ENCODE results near the gene IFITM10.

IFITM10 gene

DNA sequence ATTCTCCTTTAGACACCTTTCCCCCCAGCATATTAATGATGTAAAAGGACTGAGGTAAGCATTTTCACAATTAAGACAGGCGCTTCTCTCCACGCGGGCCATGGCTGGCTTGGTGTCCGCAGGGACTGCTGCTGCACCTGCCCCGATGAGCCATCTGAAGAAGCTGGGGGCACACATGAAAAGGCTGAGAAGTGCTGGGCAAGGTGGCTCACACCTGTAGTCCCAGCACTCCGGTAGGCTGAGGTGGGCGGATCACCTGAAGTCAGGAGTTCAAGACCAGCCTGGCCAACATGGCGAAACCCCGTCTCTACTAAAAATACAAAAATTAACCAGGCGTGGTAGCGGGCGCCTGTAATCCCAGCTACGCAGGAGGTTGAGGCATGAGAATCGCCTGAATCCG, 32.1 kb downstream of the IFITM10 start:
- no peak for TF ChIP-seq CTCF (IDR thresholded peaks at IDR 0.05; ENCODE audit: unreplicated experiment in 3 of 3)
- Mint-ChIP-seq H3K27ac (no peak overlapping the region), H3K4me1 (peaks cover 7% of the 10 kb centered on the region), H3K4me3 (no peak overlapping the region), H3K36me3 (ENCODE audit: low read depth) (no peaks in the 10 kb centered on the region), H3K9me3 (peaks cover 3% of the 10 kb centered on the region), H3K27me3 (ENCODE audit: low read depth) (peaks cover 20% of the 10 kb centered on the region)

DNA sequence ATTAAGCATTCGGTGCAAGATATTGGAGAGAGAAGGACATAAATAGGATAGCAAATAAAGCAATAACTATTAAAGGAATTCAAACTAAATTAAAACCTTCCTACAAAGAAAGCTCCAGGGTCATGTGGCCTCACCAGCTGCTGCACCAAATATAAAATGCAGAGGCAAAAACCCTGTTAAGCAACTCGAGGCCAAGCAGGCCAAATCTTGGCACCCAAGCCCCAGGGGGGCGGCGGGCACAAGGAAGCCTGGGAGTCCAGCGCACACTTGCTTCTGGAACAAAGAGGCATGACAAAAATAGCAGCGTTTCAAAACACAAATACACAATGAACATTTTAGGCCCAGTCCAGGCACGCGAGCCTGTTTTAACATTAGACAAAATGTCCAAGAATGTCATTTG, 32.6 kb downstream of the IFITM10 start:
- Mint-ChIP-seq H3K27ac (no peak overlapping the region), H3K9me3 (peaks cover 3% of the 10 kb centered on the region), H3K4me1 (peaks cover 7% of the 10 kb centered on the region), H3K36me3 (ENCODE audit: low read depth) (no peaks in the 10 kb centered on the region), H3K4me3 (no peak overlapping the region), H3K27me3 (ENCODE audit: low read depth) (peaks cover 24% of the 10 kb centered on the region)
- TF ChIP-seq CTCF (IDR thresholded peaks at IDR 0.05; ENCODE audit: unreplicated experiment in 3 of 3) = no peak

DNA sequence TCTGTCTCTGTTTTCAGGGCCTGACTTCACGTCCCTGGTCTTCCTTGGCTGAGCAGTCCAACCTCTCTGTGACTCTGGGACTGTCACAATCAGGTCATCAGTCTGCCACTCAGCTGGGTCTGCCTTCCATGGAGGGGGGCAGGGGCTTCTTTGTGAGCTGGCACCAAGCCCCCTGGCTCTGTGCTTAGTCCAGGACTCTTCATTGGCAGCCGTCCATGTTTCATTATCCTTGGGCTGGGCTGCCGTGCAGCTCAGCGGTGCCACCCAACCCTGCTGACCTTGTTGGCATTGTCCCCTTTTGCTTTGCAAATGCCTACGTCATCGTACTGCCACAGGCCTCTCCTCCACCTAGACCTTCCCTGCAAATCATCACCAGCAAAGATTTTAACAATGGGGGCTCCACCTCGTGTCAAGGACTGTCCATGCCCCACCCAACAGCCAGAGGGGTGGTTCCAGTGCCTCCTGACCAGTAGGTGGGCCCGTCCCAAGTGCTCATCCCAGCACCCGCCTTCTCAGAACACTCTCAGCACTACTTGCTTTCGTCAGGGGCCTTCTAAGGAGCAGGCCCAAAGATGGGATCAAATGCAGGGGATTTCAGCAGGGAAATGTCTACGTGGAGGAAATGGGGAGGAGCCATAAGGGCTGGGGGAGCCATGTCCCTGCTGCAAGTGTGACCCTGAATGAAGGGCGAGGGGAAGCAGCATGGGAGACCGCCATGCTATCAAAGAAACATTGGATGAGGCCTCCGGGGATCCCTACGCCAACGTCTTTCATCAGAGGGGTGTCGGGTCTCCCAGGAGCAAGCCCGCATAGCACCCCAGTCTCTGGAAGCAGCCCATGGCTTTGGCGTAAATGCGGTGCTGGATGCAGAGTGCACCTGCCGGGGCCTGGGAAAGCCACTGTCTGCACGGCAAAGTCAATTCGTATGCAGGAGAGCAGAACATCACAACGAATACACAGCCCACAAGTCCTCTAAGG, 35.2 kb downstream of the IFITM10 start:
- H3K27ac Mint-ChIP-seq = no peak overlapping the region
- no peaks in the 10 kb centered on the region for H3K36me3 Mint-ChIP-seq (ENCODE audit: low read depth)
- H3K4me1 Mint-ChIP-seq = peaks cover 7% of the 10 kb centered on the region
- peaks cover 3% of the 10 kb centered on the region for H3K9me3 Mint-ChIP-seq
- H3K4me3 Mint-ChIP-seq = no peak overlapping the region
- H3K27me3 Mint-ChIP-seq (ENCODE audit: low read depth) = peaks cover 14% of the 10 kb centered on the region
- no peak for TF ChIP-seq CTCF (IDR thresholded peaks at IDR 0.05; ENCODE audit: unreplicated experiment in 3 of 3)

GRCh38 chr11:1708716-1709115, 41.7 kb downstream of the IFITM10 start:
- Mint-ChIP-seq H3K4me3 (no peak overlapping the region), H3K27me3 (ENCODE audit: low read depth) (peaks cover 18% of the 10 kb centered on the region), H3K4me1 (peaks cover 15% of the 10 kb centered on the region), H3K36me3 (ENCODE audit: low read depth) (no peaks in the 10 kb centered on the region), H3K27ac (no peak overlapping the region), H3K9me3 (peaks cover 2% of the 10 kb centered on the region)
- TF ChIP-seq CTCF (IDR thresholded peaks at IDR 0.05; ENCODE audit: unreplicated experiment in 3 of 3) = no peak

DNA sequence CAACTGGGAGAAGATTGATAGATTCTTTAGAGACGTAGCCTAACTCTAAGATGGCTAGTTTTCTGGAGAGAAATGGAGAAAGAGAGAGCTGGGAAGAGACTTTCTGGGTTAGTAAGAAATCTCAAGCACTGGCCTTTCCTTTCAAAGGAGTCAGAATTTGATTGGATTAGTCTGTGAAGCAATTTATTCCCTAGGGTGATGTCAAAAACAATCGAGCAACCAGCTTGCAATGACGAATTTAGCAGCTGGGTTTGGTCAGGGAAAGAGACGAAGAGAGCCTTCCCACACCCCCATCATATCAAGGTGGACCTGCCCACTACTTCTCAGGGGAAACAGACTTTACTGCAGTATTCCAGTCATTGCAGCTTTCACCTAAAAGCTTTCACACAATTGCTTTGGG, 42.6 kb downstream of the IFITM10 start:
- H3K27ac Mint-ChIP-seq = no peak overlapping the region

More for the DNA sequence above, 42.6 kb downstream of the IFITM10 start:
- TF ChIP-seq CTCF (IDR thresholded peaks at IDR 0.05; ENCODE audit: unreplicated experiment in 3 of 3) = no peak
- peaks cover 2% of the 10 kb centered on the region for H3K9me3 Mint-ChIP-seq
- no peaks in the 10 kb centered on the region for H3K36me3 Mint-ChIP-seq (ENCODE audit: low read depth)
- no peak overlapping the region for H3K4me3 Mint-ChIP-seq
- peaks cover 14% of the 10 kb centered on the region for H3K27me3 Mint-ChIP-seq (ENCODE audit: low read depth)
- peaks cover 15% of the 10 kb centered on the region for H3K4me1 Mint-ChIP-seq
